Fibroblast of lung (primary cell): ENCODE results near the gene TMEM255B. TPM values are rescaled to one million over a fixed set of nuclear protein-coding genes. Genes with fewer than 3 reads are reported as not detected.

Source experiments
- DNase-seq, 2 donors: peaks; one replicate each; pipeline versions ENCODE4 v3.0.0 to v3.0.0-alpha.2; 2010; ENCODE audit warnings: low read depth in 2 of 2
- H2AFZ ChIP-seq: 2 replicates; pipeline ENCODE4 v1.5.1; 2012; ENCODE audit warnings: low read length, control low read depth, inconsistent platforms
- H3K27ac ChIP-seq: 2 replicates; pipeline ENCODE4 v1.5.1; 2011; ENCODE audit warnings: low read length, control low read depth; ENCODE audit not compliant: insufficient read depth
- H3K27me3 ChIP-seq: 2 replicates; pipeline ENCODE4 v1.5.1; 2011; ENCODE audit warnings: mild to moderate bottlenecking, low read length; ENCODE audit not compliant: control insufficient read depth, insufficient read depth
- H3K36me3 ChIP-seq: 2 replicates; pipeline ENCODE4 v1.5.1; 2011; ENCODE audit warnings: low read length; ENCODE audit not compliant: control insufficient read depth, insufficient read depth
- H3K4me1 ChIP-seq: 2 replicates; pipeline ENCODE4 v1.5.1; 2011; ENCODE audit warnings: low read length; ENCODE audit not compliant: control insufficient read depth, insufficient read depth; ENCODE audit errors: extremely low read depth
- H3K4me2 ChIP-seq: 2 replicates; pipeline ENCODE4 v1.5.1; 2011; ENCODE audit warnings: low read length, control low read depth; ENCODE audit not compliant: insufficient read depth; ENCODE audit errors: extremely low read depth
- H3K4me3 ChIP-seq, 4 experiments: fragments of 200-600 bp in 1 of 4; sonication (generic) in 1 of 4; replicated peaks in 1 of 4; 2 replicates each; pipeline ENCODE4 v1.5.1; 2011 to 2016; ENCODE audit warnings: low read length in 4 of 4, low read depth in 3 of 4, mild to moderate bottlenecking in 3 of 4, control low read depth in 2 of 4, inconsistent platforms in 1 of 4, mixed read lengths in 1 of 4; ENCODE audit not compliant: insufficient read depth in 1 of 4; ENCODE audit errors: control extremely low read depth in 1 of 4
- H3K79me2 ChIP-seq: 2 replicates; pipeline ENCODE4 v1.5.1; 2012; ENCODE audit warnings: mild to moderate bottlenecking, low read length, inconsistent platforms; ENCODE audit not compliant: control insufficient read depth, insufficient read depth
- H3K9ac ChIP-seq: 2 replicates; pipeline ENCODE4 v1.5.1; 2011; ENCODE audit warnings: mild to moderate bottlenecking, low read length, control low read depth; ENCODE audit not compliant: insufficient read depth
- H3K9me3 ChIP-seq: 2 replicates; pipeline ENCODE4 v1.5.1; 2012; ENCODE audit warnings: low read depth, low read length; ENCODE audit not compliant: control insufficient read depth, insufficient read depth
- H4K20me1 ChIP-seq: 2 replicates; pipeline ENCODE4 v1.5.1; 2011; ENCODE audit warnings: low read length; ENCODE audit not compliant: control insufficient read depth, insufficient read depth; ENCODE audit errors: extremely low read depth
- CTCF ChIP-seq, 2 donors: IDR thresholded peaks in 1 of 2; conservative IDR thresholded peaks in 1 of 2; 1 replicate in 1 of 2; 2 replicates in 1 of 2; pipeline ENCODE4 v1.5.1; 2011 to 2012; ENCODE audit warnings: low read length in 2 of 2, control low read depth in 1 of 2, inconsistent platforms in 1 of 2, low read depth in 1 of 2, mild to moderate bottlenecking in 1 of 2
- EZH2 ChIP-seq: IDR thresholded peaks from 2 replicates; pipeline ENCODE4 v1.5.1; 2012; ENCODE audit warnings: low read length, control low read depth, mild to moderate bottlenecking; ENCODE audit errors: missing control alignments
- polyA plus RNA-seq, 2 donors: library from polyadenylated mRNA; depleted of rRNA in 1 of 2; stranded (reverse) in 1 of 2; unstranded in 1 of 2; fragments of >200 nt; gene quantifications; 2 replicates each; pipeline ENCODE4 v1.2.1, GENCODE V29; 2011 to 2012; ENCODE audit warnings: missing spikeins in 1 of 2
- total RNA-seq: library from RNA; depleted of rRNA; stranded (reverse); fragments of >200 nt; gene quantifications from 2 replicates; pipeline ENCODE4 v1.2.1, GENCODE V29; 2014

The TMEM255B gene
- total and polyA plus RNA-seq, 2 donors (not counting 1 experiment from before 2014, with no cell fraction given), result 2.4 to 10.4 TPM

DNA sequence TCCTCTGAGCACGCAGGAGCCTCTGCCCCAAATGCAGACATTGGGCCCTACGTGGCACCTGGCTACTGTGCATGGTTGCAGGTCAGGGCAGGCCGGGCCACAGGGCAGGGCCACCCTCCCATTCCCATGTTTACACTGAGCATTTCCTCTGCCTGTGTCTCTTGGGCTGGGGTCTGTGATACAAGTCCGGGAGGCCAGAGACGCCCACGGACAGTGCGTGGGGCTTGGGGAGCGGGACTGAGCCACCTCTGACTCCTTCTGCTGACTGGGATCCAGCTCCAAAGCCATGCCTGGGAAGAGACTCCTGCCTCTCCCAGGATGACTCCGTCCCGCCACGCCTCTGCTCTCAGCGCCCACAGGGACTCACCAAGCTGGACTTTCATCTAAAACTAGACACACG is 86.0 kb downstream of the TMEM255B start:
- H2AFZ ChIP-seq, result no peak overlapping the region
- no peak overlapping the region for H3K4me2 ChIP-seq
- H3K9me3 ChIP-seq, result no peaks in the 10 kb centered on the region
- TF ChIP-seq CTCF (conservative IDR thresholded peaks at IDR 0.05 in 1 of 2, IDR thresholded peaks at IDR 0.05 in 1 of 2; ENCODE audit: low read depth in 1 of 2, low read length in 2 of 2), result no peak
- no peak for TF ChIP-seq EZH2
- H3K36me3 ChIP-seq, result peaks cover 30% of the 10 kb centered on the region
- DNase-seq, result no peak
- no peaks in the 10 kb centered on the region for H4K20me1 ChIP-seq
- no peak overlapping the region for H3K9ac ChIP-seq
- H3K4me3 ChIP-seq, result no peak overlapping the region
- H3K27me3 ChIP-seq, result no peaks in the 10 kb centered on the region
- H3K27ac ChIP-seq, result no peak overlapping the region
- H3K4me1 ChIP-seq, result peaks cover 17% of the 10 kb centered on the region
- H3K79me2 ChIP-seq, result peaks cover 89% of the 10 kb centered on the region

DNA sequence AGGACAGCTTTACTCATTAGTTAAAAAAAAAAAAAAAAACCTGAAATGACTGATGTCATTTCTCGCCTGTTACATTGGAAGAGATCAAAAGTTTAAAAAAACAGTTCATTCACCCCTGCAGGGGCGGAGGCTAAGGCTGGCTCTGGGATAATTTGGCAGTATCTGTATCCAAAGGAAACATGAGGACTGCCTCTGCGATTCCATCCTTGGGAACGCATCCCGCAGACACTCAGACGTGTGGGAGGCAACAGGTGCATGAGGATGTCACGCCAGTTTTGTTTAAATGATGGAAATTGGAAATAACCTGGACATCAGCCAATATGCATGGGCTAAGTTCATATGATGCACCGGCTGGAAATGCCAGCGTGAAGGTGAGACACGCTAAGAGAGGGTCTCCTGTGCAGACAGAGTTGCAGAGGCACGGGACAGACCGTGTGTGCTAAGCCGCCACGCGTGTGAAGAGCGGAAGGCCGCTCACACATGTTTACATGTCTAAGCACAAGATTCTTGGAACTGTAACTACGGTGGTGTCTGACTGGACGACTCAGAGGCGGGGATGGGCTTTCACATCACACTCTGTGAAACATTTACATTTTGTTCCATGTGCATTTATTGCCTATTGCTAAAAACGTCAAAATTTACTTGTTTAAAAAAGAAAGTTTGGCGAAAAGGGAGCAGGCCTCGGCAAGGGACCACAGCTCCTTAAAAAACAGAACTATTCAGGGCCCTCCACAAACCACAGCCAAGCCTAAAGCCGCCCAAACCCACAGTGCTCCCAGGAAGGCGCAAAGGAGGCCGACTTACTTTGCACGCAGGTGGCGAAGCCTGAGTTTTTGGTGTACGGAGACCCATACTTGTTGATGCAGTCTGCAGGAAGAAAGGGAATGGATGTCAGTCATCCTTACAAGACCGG is 87.0 kb downstream of the TMEM255B start:
- Histone ChIP-seq H3K4me3 (no peak overlapping the region), H3K4me1 (peaks cover 10% of the 10 kb centered on the region), H3K27ac (no peak overlapping the region), H3K9ac (no peak overlapping the region), H2AFZ (no peak overlapping the region), H3K79me2 (peaks cover 89% of the 10 kb centered on the region), H4K20me1 (no peaks in the 10 kb centered on the region), H3K27me3 (no peaks in the 10 kb centered on the region), H3K4me2 (no peak overlapping the region), H3K9me3 (no peaks in the 10 kb centered on the region), H3K36me3 (peaks cover 28% of the 10 kb centered on the region)
- TF ChIP-seq EZH2 (no peak), CTCF (conservative IDR thresholded peaks at IDR 0.05 in 1 of 2, IDR thresholded peaks at IDR 0.05 in 1 of 2; ENCODE audit: low read depth in 1 of 2, low read length in 2 of 2) (no peak)
- no peak for DNase-seq

DNA sequence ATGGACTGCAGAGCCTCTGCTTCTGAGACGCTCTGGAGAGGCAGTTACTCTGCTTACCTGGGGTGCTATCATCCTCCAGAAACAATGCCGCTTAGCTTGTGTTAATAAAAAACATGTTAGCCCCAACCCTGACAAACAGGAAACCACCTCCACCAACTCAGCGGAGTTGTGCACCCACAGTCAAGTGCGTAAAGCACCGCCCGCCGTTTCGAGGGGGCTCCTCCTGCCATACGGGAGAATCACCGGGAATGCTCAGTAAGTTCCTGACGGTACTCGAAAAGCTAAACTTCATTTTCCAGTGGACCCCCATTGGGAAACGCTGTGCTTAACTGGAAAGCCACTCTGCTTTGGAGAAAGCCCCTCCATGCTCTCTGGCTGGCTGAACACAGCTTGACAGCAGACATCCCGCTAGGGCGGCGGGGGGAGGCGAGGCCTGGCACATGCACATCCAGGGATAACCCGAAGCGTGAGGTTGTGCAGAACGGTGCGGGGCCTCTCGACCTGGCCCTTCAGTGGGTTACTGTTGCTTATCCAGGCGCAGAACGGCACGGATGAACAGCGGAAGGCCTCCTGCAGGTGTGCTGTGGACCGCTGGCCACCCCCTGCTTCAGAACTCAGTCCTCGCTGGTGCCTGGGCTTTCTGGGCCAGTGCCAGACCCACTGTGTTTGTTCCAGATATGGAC is 87.8 kb downstream of the TMEM255B start:
- no peak overlapping the region for H3K4me2 ChIP-seq
- no peak overlapping the region for H2AFZ ChIP-seq
- H3K79me2 ChIP-seq, result peaks cover 91% of the 10 kb centered on the region
- DNase-seq, result no peak
- no peaks in the 10 kb centered on the region for H4K20me1 ChIP-seq
- no peak overlapping the region for H3K9ac ChIP-seq
- no peak for TF ChIP-seq EZH2
- TF ChIP-seq CTCF (conservative IDR thresholded peaks at IDR 0.05 in 1 of 2, IDR thresholded peaks at IDR 0.05 in 1 of 2; ENCODE audit: low read depth in 1 of 2, low read length in 2 of 2), result no peak
- H3K27me3 ChIP-seq, result no peaks in the 10 kb centered on the region
- H3K27ac ChIP-seq, result no peak overlapping the region
- no peaks in the 10 kb centered on the region for H3K9me3 ChIP-seq
- peaks cover 8% of the 10 kb centered on the region for H3K4me1 ChIP-seq
- no peak overlapping the region for H3K4me3 ChIP-seq
- peaks cover 26% of the 10 kb centered on the region for H3K36me3 ChIP-seq
